Adipocyte (in vitro differentiated cells): ENCODE results near the gene ADAMTS1.

ENCODE experiments used
- DNase-seq: peaks from one replicate; pipeline ENCODE4 v3.0.0-alpha.2; 2015; ENCODE audit warnings: low read depth
- H3K27me3 ChIP-seq: replicated peaks from 2 replicates; pipeline ENCODE4 v1.7.0; 2013; ENCODE audit warnings: mild to moderate bottlenecking, low read length, moderate library complexity; ENCODE audit not compliant: control insufficient read depth, insufficient read depth
- H3K36me3 ChIP-seq: 2 replicates; pipeline ENCODE4 v1.7.0; 2013; ENCODE audit warnings: low read length, mild to moderate bottlenecking, moderate library complexity; ENCODE audit not compliant: control insufficient read depth, insufficient read depth, severe bottlenecking
- H3K4me1 ChIP-seq: 2 replicates; pipeline ENCODE4 v1.7.0; 2013; ENCODE audit warnings: mild to moderate bottlenecking, low read length, moderate library complexity; ENCODE audit not compliant: control insufficient read depth, insufficient read depth
- H3K4me3 ChIP-seq: 2 replicates; pipeline ENCODE4 v1.7.0; 2013; ENCODE audit warnings: mild to moderate bottlenecking, low read length, moderate library complexity
- H3K9ac ChIP-seq: 2 replicates; pipeline ENCODE4 v1.7.0; 2013; ENCODE audit warnings: mild to moderate bottlenecking, low read length, moderate library complexity
- H3K9me3 ChIP-seq: 2 replicates; pipeline ENCODE4 v1.7.0; 2013; ENCODE audit warnings: mild to moderate bottlenecking, low read length, moderate library complexity; ENCODE audit not compliant: control insufficient read depth

The ADAMTS1 gene

GRCh38 chr21:26812173-26812572, 33.0 kb downstream of the ADAMTS1 start:
- no peaks in the 10 kb centered on the region for H3K36me3 ChIP-seq
- H3K4me1 ChIP-seq: peaks cover 8% of the 10 kb centered on the region
- no peaks in the 10 kb centered on the region for H3K27me3 ChIP-seq
- no peaks in the 10 kb centered on the region for H3K9me3 ChIP-seq
- DNase-seq: no peak
- H3K9ac ChIP-seq: no peak overlapping the region
- no peak overlapping the region for H3K4me3 ChIP-seq

GRCh38 chr21:26811482-26811881, 33.7 kb downstream of the ADAMTS1 start:
- H3K9ac ChIP-seq: no peak overlapping the region
- H3K27me3 ChIP-seq: no peaks in the 10 kb centered on the region
- H3K9me3 ChIP-seq: no peaks in the 10 kb centered on the region
- no peak overlapping the region for H3K4me3 ChIP-seq
- no peak for DNase-seq
- peaks cover 8% of the 10 kb centered on the region for H3K4me1 ChIP-seq
- no peaks in the 10 kb centered on the region for H3K36me3 ChIP-seq

- Histone ChIP-seq H3K9me3 (no peaks in the 10 kb centered on the region), H3K27me3 (no peaks in the 10 kb centered on the region), H3K4me3 (no peak overlapping the region), H3K9ac (no peak overlapping the region), H3K36me3 (no peaks in the 10 kb centered on the region), H3K4me1 (peaks cover 8% of the 10 kb centered on the region)
- no peak for DNase-seq
Measured at GRCh38 chr21:26810676-26811415, 34.4 kb downstream of the ADAMTS1 start.

- no peak overlapping the region for H3K4me3 ChIP-seq
- no peaks in the 10 kb centered on the region for H3K27me3 ChIP-seq
Measured at GRCh38 chr21:26810266-26810665, 34.9 kb downstream of the ADAMTS1 start.

GRCh38 chr21:26809745-26810144, 35.5 kb downstream of the ADAMTS1 start:
- Histone ChIP-seq H3K27me3 (no peaks in the 10 kb centered on the region), H3K4me1 (peaks cover 6% of the 10 kb centered on the region), H3K9me3 (no peaks in the 10 kb centered on the region), H3K36me3 (no peaks in the 10 kb centered on the region), H3K9ac (no peak overlapping the region), H3K4me3 (no peak overlapping the region)
- no peak for DNase-seq

More at GRCh38 chr21:26810266-26810665, 34.9 kb downstream of the ADAMTS1 start:
- Histone ChIP-seq H3K9me3 (no peaks in the 10 kb centered on the region), H3K36me3 (no peaks in the 10 kb centered on the region), H3K4me1 (peaks cover 4% of the 10 kb centered on the region), H3K9ac (no peak overlapping the region)
- DNase-seq: no peak

- Histone ChIP-seq H3K36me3 (no peaks in the 10 kb centered on the region), H3K9ac (no peak overlapping the region), H3K4me3 (no peak overlapping the region), H3K27me3 (no peaks in the 10 kb centered on the region), H3K4me1 (peaks cover 11% of the 10 kb centered on the region), H3K9me3 (no peaks in the 10 kb centered on the region)
- DNase-seq: no peak
Measured at GRCh38 chr21:26806801-26807295, 38.4 kb downstream of the ADAMTS1 start.

- Histone ChIP-seq H3K27me3 (no peaks in the 10 kb centered on the region), H3K9ac (no peak overlapping the region), H3K9me3 (no peaks in the 10 kb centered on the region), H3K4me3 (no peak overlapping the region), H3K4me1 (peaks cover 28% of the 10 kb centered on the region), H3K36me3 (no peaks in the 10 kb centered on the region)
- peak; percentile 43 for DNase-seq
Measured at GRCh38 chr21:26804895-26805609, 40.2 kb downstream of the ADAMTS1 start.

GRCh38 chr21:26801498-26801897, 43.7 kb downstream of the ADAMTS1 start:
- Histone ChIP-seq H3K4me1 (peaks cover 38% of the 10 kb centered on the region), H3K9me3 (no peaks in the 10 kb centered on the region), H3K27me3 (no peaks in the 10 kb centered on the region), H3K36me3 (no peaks in the 10 kb centered on the region), H3K4me3 (peak overlapping the region; percentile 69), H3K9ac (peak overlapping the region; percentile 83)
- DNase-seq: peak; percentile 89

- Histone ChIP-seq H3K9me3 (no peaks in the 10 kb centered on the region), H3K4me3 (peak overlapping the region; percentile 69), H3K9ac (peak overlapping the region; percentile 83), H3K4me1 (peaks cover 42% of the 10 kb centered on the region), H3K27me3 (no peaks in the 10 kb centered on the region), H3K36me3 (no peaks in the 10 kb centered on the region)
- DNase-seq: peak; percentile 78
Measured at GRCh38 chr21:26800970-26801431, 44.2 kb downstream of the ADAMTS1 start.

- no peak for DNase-seq
- Histone ChIP-seq H3K36me3 (no peaks in the 10 kb centered on the region), H3K27me3 (no peaks in the 10 kb centered on the region), H3K4me3 (peak overlapping the region; percentile 69), H3K9me3 (no peaks in the 10 kb centered on the region), H3K4me1 (peaks cover 42% of the 10 kb centered on the region), H3K9ac (peak overlapping the region; percentile 83)
Measured at GRCh38 chr21:26800455-26800854, 44.8 kb downstream of the ADAMTS1 start.

GRCh38 chr21:26800001-26800400, 45.2 kb downstream of the ADAMTS1 start:
- Histone ChIP-seq H3K9ac (no peak overlapping the region), H3K4me3 (peak overlapping the region; percentile 0), H3K4me1 (peaks cover 39% of the 10 kb centered on the region), H3K9me3 (no peaks in the 10 kb centered on the region), H3K27me3 (no peaks in the 10 kb centered on the region), H3K36me3 (no peaks in the 10 kb centered on the region)
- DNase-seq: peak; percentile 56
